HEK293T (cell line): ENCODE measurements around the gene HSD11B1.

Experiments used
- CTCF ChIA-PET: fragments of 350-600 bp; formaldehyde crosslinking; extraction: SDS; loops from one replicate; lab custom pipeline; 2021; ENCODE audit warnings: antibody characterized with exemption, inconsistent platforms; lab: Yijun Ruan, JAX
- POLR2A ChIA-PET: fragments of 350-600 bp; formaldehyde crosslinking; extraction: SDS; loops from one replicate; lab custom pipeline; 2020; ENCODE audit warnings: antibody characterized with exemption, inconsistent platforms; lab: Yijun Ruan, JAX
- DNase-seq: peaks from one replicate; pipeline ENCODE4 v3.0.0; 2012; ENCODE audit warnings: mixed read lengths; ENCODE audit errors: extremely low spot score
- ARNT ChIP-seq: fragments of 450-650 bp; IDR thresholded peaks from 2 replicates; pipeline ENCODE4 v1.6.1; 2017; ENCODE audit warnings: mild to moderate bottlenecking
- BHLHE40 ChIP-seq: fragments of 450-650 bp; IDR thresholded peaks from 2 replicates; pipeline ENCODE4 v1.6.1; 2016; ENCODE audit warnings: mild to moderate bottlenecking, moderate library complexity, borderline replicate concordance
- CTBP1 ChIP-seq: fragments of 450-650 bp; IDR thresholded peaks from 2 replicates; pipeline ENCODE4 v1.6.1; 2016; ENCODE audit warnings: borderline replicate concordance
- ELF4 ChIP-seq: fragments of 450-650 bp; IDR thresholded peaks from 2 replicates; pipeline ENCODE4 v1.6.1; 2017; ENCODE audit warnings: antibody characterized with exemption
- FOXA1 ChIP-seq: fragments of 450-650 bp; IDR thresholded peaks from 2 replicates; pipeline ENCODE4 v1.6.1; 2016; ENCODE audit warnings: mild to moderate bottlenecking
- FOXK2 ChIP-seq: fragments of 450-650 bp; IDR thresholded peaks from 2 replicates; pipeline ENCODE4 v1.6.1; 2016; ENCODE audit warnings: mild to moderate bottlenecking
- FOXM1 ChIP-seq: fragments of 450-650 bp; IDR thresholded peaks from 2 replicates; pipeline ENCODE4 v1.6.1; 2017; ENCODE audit warnings: mild to moderate bottlenecking, borderline replicate concordance
- HDGF ChIP-seq: fragments of 450-650 bp; IDR thresholded peaks from 2 replicates; pipeline ENCODE4 v1.6.1; 2017; ENCODE audit warnings: antibody characterized with exemption, borderline replicate concordance
- L3MBTL2 ChIP-seq: fragments of 450-650 bp; conservative IDR thresholded peaks from 2 replicates; pipeline ENCODE4 v1.6.1; 2016; ENCODE audit warnings: mild to moderate bottlenecking
- LEF1 ChIP-seq: fragments of 450-650 bp; IDR thresholded peaks from 2 replicates; pipeline ENCODE4 v1.6.1; 2017; ENCODE audit warnings: mild to moderate bottlenecking, borderline replicate concordance
- NFRKB ChIP-seq: fragments of 450-650 bp; IDR thresholded peaks from 2 replicates; pipeline ENCODE4 v1.6.1; 2016; ENCODE audit warnings: mild to moderate bottlenecking, moderate library complexity
- SP1 ChIP-seq: fragments of 450-650 bp; IDR thresholded peaks from 2 replicates; pipeline ENCODE4 v1.6.1; 2017
- SUZ12 ChIP-seq: fragments of 450-650 bp; IDR thresholded peaks from 2 replicates; pipeline ENCODE4 v1.6.1; 2016; ENCODE audit warnings: mild to moderate bottlenecking
- TARDBP ChIP-seq: fragments of 450-650 bp; IDR thresholded peaks from 2 replicates; pipeline ENCODE4 v1.6.1; 2016
- ZNF384 ChIP-seq: fragments of 450-650 bp; IDR thresholded peaks from 2 replicates; pipeline ENCODE4 v1.6.1; 2016
- TF ChIP-seq, protein P1 (sequence below): fragments of 450-650 bp; IDR thresholded peaks from 2 replicates; pipeline ENCODE4 v1.6.1; 2016

Gene HSD11B1

DNA sequence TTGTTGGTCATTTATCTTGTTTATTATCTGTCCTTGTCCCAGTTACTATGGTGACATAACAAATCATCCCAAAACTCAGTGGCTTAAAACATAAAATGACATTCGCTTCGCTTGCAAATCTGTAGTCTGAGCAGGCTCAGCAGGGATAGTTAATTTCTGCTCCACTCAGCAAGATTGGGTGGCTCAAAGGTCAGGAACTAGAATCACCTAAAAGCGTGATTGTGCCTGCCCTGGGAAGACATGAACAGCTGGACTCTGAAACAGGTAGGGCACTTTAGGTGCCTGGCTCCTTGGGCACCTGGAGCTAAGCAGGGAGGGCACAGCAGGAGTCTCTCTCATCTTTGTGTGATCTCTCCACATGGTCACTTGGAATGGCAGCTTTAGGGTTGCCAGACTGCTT lies 36.5 kb downstream of the HSD11B1 start:
- ChIA-PET CTCF (no interaction called here), POLR2A (no interaction called here)
- no peak for DNase-seq
- no peak for TF ChIP-seq NFRKB
- TF ChIP-seq, protein P1, sequence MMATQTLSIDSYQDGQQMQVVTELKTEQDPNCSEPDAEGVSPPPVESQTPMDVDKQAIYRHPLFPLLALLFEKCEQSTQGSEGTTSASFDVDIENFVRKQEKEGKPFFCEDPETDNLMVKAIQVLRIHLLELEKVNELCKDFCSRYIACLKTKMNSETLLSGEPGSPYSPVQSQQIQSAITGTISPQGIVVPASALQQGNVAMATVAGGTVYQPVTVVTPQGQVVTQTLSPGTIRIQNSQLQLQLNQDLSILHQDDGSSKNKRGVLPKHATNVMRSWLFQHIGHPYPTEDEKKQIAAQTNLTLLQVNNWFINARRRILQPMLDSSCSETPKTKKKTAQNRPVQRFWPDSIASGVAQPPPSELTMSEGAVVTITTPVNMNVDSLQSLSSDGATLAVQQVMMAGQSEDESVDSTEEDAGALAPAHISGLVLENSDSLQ, result peak; percentile 24; the same call in 1 of the 2 replicates

DNA sequence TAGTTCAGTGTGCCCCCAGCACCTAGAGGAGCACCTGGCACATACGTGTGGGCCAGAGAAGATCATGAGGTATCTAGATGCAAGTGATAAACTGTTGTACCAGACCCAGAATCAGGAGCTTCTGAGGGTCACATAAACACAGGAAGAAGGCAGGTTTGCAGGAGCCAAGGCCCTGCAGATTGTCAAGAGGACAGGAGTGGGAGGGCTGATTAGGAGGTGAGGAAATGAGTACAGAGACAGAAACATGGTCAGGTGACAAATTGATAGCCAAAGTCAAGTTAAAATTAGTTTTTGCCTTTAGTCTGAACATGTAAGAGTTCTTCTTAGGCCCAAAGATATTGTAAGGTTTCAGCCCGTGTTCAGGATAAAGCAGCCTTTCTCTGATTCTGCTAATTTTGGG lies 37.2 kb downstream of the HSD11B1 start:
- ChIA-PET POLR2A (no interaction called here), CTCF (no interaction called here)
- no peak for DNase-seq
- TF ChIP-seq, protein P1, result no peak
- no peak for TF ChIP-seq SP1
- no peak for TF ChIP-seq ELF4
- TF ChIP-seq FOXM1, result no peak
- TF ChIP-seq FOXK2, result no peak
- no peak for TF ChIP-seq TARDBP
- TF ChIP-seq NFRKB, result no peak
- TF ChIP-seq ARNT, result no peak
- TF ChIP-seq ZNF384, result no peak
- TF ChIP-seq BHLHE40, result no peak
- no peak for TF ChIP-seq LEF1

DNA sequence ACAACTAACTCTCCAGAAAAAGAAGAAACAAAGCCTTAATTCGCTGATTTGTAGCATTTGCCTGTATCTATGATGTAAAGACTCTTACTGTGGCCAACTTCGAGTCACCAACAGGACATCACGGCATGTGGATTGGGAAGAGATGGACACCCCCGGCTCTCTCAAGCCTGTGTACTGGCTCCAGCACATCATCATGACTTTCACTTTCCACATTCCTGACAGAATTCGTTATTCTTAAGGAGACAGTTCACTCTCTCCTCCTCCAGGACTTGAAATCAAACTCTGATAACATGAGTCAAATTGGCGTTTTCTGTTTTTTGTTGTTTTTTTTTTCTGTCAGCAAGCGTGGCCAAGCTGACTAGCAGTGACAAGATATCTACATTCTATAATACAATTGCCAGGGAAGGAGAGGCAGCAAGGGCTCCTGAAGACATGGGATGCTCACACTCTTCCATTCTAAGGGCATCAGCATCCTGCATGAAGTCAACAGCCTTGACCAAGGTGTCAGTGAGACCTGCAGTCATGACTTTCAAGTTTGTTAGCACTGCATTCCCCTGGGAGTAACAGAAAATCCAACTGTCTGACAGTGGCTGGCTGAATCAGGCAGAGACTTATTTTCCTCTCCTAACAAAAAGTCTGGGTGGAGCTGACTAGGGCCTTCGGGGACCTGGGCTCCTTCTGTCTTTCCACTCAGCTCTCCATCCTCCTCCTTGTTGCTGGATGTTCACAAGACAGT lies 37.9 kb downstream of the HSD11B1 start:
- no peak for DNase-seq
- ChIA-PET POLR2A (no interaction called here), CTCF (no interaction called here)
- no peak for TF ChIP-seq BHLHE40
- no peak for TF ChIP-seq CTBP1
- TF ChIP-seq SP1, result no peak
- TF ChIP-seq LEF1, result no peak
- TF ChIP-seq ZNF384, result no peak
- TF ChIP-seq FOXM1, result no peak
- TF ChIP-seq ELF4, result no peak
- TF ChIP-seq FOXK2, result no peak
- TF ChIP-seq, protein P1, result no peak
- no peak for TF ChIP-seq HDGF
- no peak for TF ChIP-seq ARNT
- TF ChIP-seq NFRKB, result no peak
- no peak for TF ChIP-seq L3MBTL2
- no peak for TF ChIP-seq TARDBP
- no peak for TF ChIP-seq FOXA1
- TF ChIP-seq SUZ12, result no peak

DNA sequence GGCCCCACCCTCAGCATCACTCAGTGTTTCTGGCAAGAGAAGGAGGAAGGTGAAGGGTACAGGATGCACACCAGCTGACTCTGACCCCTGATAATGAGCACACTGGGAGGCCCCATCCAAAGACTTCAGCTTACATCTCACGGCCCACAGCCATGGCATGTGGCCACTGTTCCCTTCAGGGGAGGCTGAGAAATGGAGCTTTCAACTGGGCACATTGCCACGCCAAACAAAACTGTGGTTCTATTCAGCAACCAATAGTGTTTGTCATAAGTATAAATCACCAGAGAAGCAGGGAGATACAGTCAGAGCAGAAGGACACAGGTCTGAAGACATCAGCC lies 38.5 kb downstream of the HSD11B1 start:
- no peak for DNase-seq
- POLR2A ChIA-PET, result no interaction called here
- CTCF ChIA-PET, result no interaction called here
- TF ChIP-seq CTBP1 (no peak), TARDBP (no peak), SUZ12 (no peak)

DNA sequence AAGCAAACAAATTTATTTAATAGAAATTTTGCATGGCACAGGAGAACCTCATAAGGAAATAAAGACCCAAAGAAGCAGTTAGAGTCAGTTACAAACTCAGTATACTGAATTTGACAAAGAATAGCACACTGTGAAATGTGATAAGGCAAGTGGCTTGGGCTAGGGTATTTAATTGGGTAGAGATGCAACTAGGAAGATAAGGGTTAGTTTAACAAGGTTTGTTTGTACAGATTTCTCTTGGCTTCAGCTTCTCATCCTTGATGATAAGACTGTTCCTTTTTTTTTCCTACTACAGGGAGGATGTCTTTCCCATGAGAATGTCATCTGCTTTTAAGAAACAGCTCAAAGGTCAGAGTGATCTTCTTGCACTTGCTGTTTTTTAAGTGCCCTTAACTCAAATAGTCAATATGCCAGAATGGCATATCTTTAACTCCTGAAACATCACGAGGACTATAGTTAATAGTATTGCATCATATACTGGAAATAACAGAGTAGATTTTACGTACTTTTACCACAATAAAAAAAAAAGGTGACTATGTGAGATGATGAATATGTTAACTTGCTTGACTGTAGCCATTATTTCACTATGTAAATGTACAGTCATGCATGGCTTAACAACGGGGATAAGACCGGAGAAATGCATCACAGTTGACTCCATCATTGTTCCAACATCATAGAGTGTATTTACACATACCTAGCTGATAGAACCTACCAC lies 42.0 kb downstream of the HSD11B1 start:
- TF ChIP-seq FOXM1 (no peak), SP1 (no peak), ZNF384 (no peak), CTBP1 (no peak), SUZ12 (no peak), FOXK2 (no peak), NFRKB (no peak), ELF4 (no peak), FOXA1 (no peak), LEF1 (no peak), ARNT (no peak), BHLHE40 (no peak), HDGF (no peak), L3MBTL2 (no peak), TARDBP (no peak)
- TF ChIP-seq, protein P1, result no peak
- POLR2A ChIA-PET, result no interaction called here
- CTCF ChIA-PET, result no interaction called here
- no peak for DNase-seq

DNA sequence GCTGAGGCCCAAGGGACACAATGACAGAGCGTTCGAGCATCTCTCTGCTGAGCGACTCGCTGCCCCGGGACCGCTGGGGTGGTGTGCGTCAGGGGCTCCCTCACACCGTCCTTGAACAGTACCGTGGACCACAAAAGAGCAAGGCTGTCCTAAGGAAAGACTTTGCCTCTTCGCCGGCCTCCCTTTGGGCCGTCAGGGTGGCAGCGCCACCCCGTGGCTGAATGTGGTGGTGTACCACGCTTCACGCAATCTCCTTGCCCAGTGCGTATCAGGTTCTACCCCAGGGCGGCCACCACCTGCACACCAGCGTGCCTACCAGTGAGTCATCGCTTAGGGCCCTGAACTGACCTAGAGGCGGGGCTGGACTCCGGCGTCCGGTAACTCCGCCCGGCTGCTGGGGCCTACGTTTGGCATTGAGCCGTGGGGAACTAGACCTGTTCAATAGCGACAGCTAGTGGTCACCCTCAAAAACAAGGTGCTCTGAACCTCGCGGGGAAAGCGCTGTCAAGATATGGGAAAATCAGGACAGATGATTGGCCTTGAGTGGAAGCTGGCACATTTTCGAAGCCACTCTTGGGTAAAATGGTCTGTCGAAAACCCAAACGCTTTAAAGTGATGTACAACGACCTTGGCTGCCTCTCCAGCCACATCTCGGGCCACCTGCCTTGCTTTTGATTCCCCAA lies 43.1 kb downstream of the HSD11B1 start:
- TF ChIP-seq L3MBTL2 (peak; percentile 60), FOXA1 (no peak), FOXM1 (no peak)
- POLR2A ChIA-PET, result interaction anchor here (1.1 kb wide), 1 partner anchor 37 kb away, joined by 4 read pairs; the partner anchor contains the start of gene C1orf74
- CTCF ChIA-PET, result interaction anchor here (0.5 to 2.2 kb wide), 4 partner anchors 12 to 1924 kb away, joined by 3 to 7 read pairs (median 4); no protein-coding TSS in a partner anchor
- DNase-seq, result peak; percentile 93
